ENCODE results near the gene KCNG1. TPM values are rescaled to one million over a fixed set of nuclear protein-coding genes. Genes with fewer than 3 reads are reported as not detected.

The KCNG1 gene
- total and polyA plus RNA-seq, 2 experiments from 2014 or later: 26.1 to 45.8 TPM

DNA sequence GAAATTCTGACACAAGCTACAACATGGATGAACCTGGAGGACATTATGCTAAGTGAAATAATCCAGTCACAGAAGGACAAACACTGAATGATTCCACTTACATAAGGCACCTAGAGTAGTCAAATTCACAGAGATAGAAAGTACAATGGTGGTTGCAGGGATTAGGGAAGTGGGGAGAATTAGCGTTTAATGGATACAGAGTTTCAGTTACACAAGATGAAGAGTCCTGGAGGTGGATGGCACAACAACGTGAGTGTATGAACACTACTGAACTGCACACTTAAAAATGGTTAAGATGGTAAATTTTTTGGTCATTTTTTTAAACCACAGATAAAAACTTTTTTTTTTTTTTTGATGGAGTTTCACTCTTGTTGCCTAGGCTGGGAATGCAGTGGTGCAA is 39.6 kb downstream of the KCNG1 start:
- WGBS (ENCODE audit: low lambda C conversion rate, missing lambda C conversion rate): 81% methylated on average over 2 of the region's 2 CpGs
- Histone ChIP-seq H3K4me2 (no peak overlapping the region), H3K9me3 (ENCODE audit: low read depth) (no peaks in the 10 kb centered on the region), H3K9me2 (replicated peaks; ENCODE audit: insufficient read depth) (no peaks in the 10 kb centered on the region), H3K27ac (no peak overlapping the region), H3K27me3 (no peaks in the 10 kb centered on the region), H3K36me3 (replicated peaks; ENCODE audit: insufficient read depth, low read depth) (no peaks in the 10 kb centered on the region), H2AFZ (no peak overlapping the region), H4K20me1 (ENCODE audit: insufficient read depth, poor library complexity, severe bottlenecking) (no peaks in the 10 kb centered on the region), H3K79me2 (no peaks in the 10 kb centered on the region), H3K4me1 (ENCODE audit: insufficient read depth) (peaks cover 5% of the 10 kb centered on the region), H3K4me3 (no peak overlapping the region)
- TF ChIP-seq, protein P1, sequence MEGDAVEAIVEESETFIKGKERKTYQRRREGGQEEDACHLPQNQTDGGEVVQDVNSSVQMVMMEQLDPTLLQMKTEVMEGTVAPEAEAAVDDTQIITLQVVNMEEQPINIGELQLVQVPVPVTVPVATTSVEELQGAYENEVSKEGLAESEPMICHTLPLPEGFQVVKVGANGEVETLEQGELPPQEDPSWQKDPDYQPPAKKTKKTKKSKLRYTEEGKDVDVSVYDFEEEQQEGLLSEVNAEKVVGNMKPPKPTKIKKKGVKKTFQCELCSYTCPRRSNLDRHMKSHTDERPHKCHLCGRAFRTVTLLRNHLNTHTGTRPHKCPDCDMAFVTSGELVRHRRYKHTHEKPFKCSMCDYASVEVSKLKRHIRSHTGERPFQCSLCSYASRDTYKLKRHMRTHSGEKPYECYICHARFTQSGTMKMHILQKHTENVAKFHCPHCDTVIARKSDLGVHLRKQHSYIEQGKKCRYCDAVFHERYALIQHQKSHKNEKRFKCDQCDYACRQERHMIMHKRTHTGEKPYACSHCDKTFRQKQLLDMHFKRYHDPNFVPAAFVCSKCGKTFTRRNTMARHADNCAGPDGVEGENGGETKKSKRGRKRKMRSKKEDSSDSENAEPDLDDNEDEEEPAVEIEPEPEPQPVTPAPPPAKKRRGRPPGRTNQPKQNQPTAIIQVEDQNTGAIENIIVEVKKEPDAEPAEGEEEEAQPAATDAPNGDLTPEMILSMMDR (IDR thresholded peaks at IDR 0.05; ENCODE audit: poor library complexity): no peak
- TF ChIP-seq EZH2phosphoT487 (IDR thresholded peaks at IDR 0.05; ENCODE audit: low read depth, severe bottlenecking, unreplicated experiment): no peak
- TF ChIP-seq EZH2 (IDR thresholded peaks at IDR 0.05; ENCODE audit: borderline replicate concordance): no peak
- no peak for DNase-seq (ENCODE audit: low spot score)

DNA sequence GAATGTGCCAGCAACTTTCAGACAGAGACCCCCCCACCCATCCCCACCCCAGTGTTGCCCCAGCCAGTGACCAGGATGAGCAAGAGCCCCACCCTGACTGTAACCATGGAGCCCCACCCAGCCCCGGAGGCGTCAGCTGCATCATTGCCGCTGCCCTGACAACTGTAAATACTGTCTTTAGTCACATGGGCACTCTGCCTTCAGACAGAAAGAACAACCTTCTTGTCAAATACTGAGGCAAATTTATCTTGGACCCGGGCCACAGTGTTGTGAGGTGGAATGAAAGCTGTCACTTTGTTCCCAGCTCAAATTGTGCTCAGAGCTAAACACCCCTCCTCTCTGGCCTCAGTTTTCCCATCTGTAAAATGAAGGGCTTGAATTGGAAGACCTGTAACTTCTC is 40.5 kb downstream of the KCNG1 start:
- H3K4me2 ChIP-seq: no peak overlapping the region
- H3K27me3 ChIP-seq: no peaks in the 10 kb centered on the region
- H3K4me3 ChIP-seq: no peak overlapping the region
- H4K20me1 ChIP-seq (ENCODE audit: insufficient read depth, poor library complexity, severe bottlenecking): no peaks in the 10 kb centered on the region
- H2AFZ ChIP-seq: no peak overlapping the region
- H3K9me3 ChIP-seq (ENCODE audit: low read depth): no peaks in the 10 kb centered on the region
- peaks cover 5% of the 10 kb centered on the region for H3K4me1 ChIP-seq (ENCODE audit: insufficient read depth)
- H3K79me2 ChIP-seq: no peaks in the 10 kb centered on the region
- 48% methylated on average over 4 of the region's 4 CpGs for WGBS (ENCODE audit: low lambda C conversion rate, missing lambda C conversion rate)
- H3K9me2 ChIP-seq (replicated peaks; ENCODE audit: insufficient read depth): no peaks in the 10 kb centered on the region
- DNase-seq (ENCODE audit: low spot score): peak; percentile 70
- TF ChIP-seq, protein P1 (IDR thresholded peaks at IDR 0.05; ENCODE audit: poor library complexity): no peak
- TF ChIP-seq EZH2 (IDR thresholded peaks at IDR 0.05; ENCODE audit: borderline replicate concordance) (no peak), EZH2phosphoT487 (IDR thresholded peaks at IDR 0.05; ENCODE audit: low read depth, severe bottlenecking, unreplicated experiment) (no peak)
- no peaks in the 10 kb centered on the region for H3K36me3 ChIP-seq (replicated peaks; ENCODE audit: insufficient read depth, low read depth)
- no peak overlapping the region for H3K27ac ChIP-seq

DNA sequence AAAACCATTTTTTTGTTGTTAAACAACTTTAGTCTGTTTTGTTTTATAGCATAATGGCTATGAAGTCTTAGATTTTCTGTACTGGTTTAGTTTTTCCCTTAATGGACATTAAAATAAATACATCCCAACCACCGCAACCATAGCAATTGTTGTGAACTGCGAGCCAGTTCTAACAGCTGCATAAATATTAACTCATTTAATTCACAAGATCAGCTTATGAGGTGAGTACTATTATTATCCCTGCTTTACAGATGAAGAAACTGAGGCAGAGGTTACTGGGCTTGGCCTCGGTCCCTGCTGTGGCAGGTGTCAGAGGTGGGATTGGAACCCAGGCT is 41.2 kb downstream of the KCNG1 start:
- WGBS (ENCODE audit: low lambda C conversion rate, missing lambda C conversion rate): 95% methylated on average over 3 of the region's 3 CpGs
- H3K4me3 ChIP-seq: no peak overlapping the region
- H4K20me1 ChIP-seq (ENCODE audit: insufficient read depth, poor library complexity, severe bottlenecking): no peaks in the 10 kb centered on the region
- H3K4me2 ChIP-seq: no peak overlapping the region
- H3K9me2 ChIP-seq (replicated peaks; ENCODE audit: insufficient read depth): no peaks in the 10 kb centered on the region
- TF ChIP-seq EZH2phosphoT487 (IDR thresholded peaks at IDR 0.05; ENCODE audit: low read depth, severe bottlenecking, unreplicated experiment) (no peak), EZH2 (IDR thresholded peaks at IDR 0.05; ENCODE audit: borderline replicate concordance) (no peak)
- TF ChIP-seq, protein P1 (IDR thresholded peaks at IDR 0.05; ENCODE audit: poor library complexity): no peak
- no peak overlapping the region for H3K27ac ChIP-seq
- H2AFZ ChIP-seq: no peak overlapping the region
- H3K4me1 ChIP-seq (ENCODE audit: insufficient read depth): peaks cover 5% of the 10 kb centered on the region
- no peak for DNase-seq (ENCODE audit: low spot score)
- H3K79me2 ChIP-seq: no peaks in the 10 kb centered on the region
- no peaks in the 10 kb centered on the region for H3K9me3 ChIP-seq (ENCODE audit: low read depth)
- no peaks in the 10 kb centered on the region for H3K27me3 ChIP-seq
- H3K36me3 ChIP-seq (replicated peaks; ENCODE audit: insufficient read depth, low read depth): no peaks in the 10 kb centered on the region

Data from hepatocyte (in vitro differentiated cells).